ENCODE measurements around the gene COPS2.
A peak's percentile ranks its signal among the peaks of the same experiment; 100 is the strongest.
"Not testable (repeated sequence)": the region's sequence is repeated elsewhere in the genome, so short reads cannot be mapped to it uniquely, and the experiment has no call there.

COPS2 gene

GRCh38 chr15:49155110-49155833 lies at the start of gene COPS2:
COPS2 (minus strand) TSS chr15:49155599; CDS start chr15:49155578, 21 bp downstream.
- DNase-seq = peak; percentile 95 to 97

GRCh38 chr15:49200347-49200746 lies 44.9 kb upstream of the COPS2 start:
- no peak for DNase-seq

GRCh38 chr15:49199666-49200065 lies 44.3 kb upstream of the COPS2 start:
- DNase-seq = no peak

DNA sequence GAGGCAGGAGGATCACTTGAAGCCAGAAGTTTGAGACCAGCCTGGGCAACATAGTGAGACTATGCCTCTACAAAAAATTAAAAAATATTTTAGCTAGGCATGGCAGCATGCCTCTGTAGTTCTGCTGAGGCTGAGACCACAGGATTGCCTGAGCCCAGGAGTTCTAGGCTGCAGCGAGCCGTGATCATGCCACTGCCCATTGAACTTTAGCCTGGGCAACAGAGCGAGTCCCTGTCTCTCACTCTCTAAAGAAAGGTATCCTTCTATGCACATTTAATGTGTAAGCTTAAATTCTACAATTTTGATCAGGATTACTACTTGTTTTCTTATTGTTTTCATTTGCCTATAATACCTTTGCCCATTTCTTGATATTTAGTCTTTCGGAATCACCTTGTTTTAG lies 41.5 kb upstream of the COPS2 start:
- DNase-seq = no peak

GRCh38 chr15:49191892-49192291 lies 36.5 kb upstream of the COPS2 start:
- no peak for DNase-seq

DNA sequence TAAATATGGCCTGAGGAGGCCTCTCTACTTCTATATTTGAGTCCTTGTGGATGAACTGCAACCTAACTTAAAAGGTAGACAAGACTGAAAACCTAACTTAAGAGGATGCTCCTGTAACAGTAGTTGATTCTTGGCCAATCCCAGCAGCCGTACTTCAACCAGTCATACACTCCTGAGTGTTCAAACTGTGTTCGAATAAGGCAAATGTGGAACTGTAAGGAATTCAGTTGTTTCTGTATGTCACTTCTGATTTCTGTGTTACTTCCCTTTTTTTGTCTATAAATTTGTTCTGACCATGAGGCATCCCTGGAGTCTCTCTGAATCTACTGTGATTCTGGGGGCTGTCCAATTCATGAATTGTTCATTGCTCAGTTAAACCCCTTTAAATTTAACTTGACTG lies 35.2 kb upstream of the COPS2 start:
- DNase-seq = no peak

GRCh38 chr15:49189631-49190030 lies 34.2 kb upstream of the COPS2 start:
- DNase-seq = no peak

GRCh38 chr15:49188933-49189332 lies 33.5 kb upstream of the COPS2 start:
- no peak for DNase-seq

GRCh38 chr15:49187549-49188245 lies 32.3 kb upstream of the COPS2 start:
- DNase-seq = no peak

- no peak for DNase-seq
Measured at GRCh38 chr15:49185473-49185872, 30.1 kb upstream of the COPS2 start.

- not testable (repeated sequence) for DNase-seq
Measured at GRCh38 chr15:49183741-49184140, 28.3 kb upstream of the COPS2 start.

DNA sequence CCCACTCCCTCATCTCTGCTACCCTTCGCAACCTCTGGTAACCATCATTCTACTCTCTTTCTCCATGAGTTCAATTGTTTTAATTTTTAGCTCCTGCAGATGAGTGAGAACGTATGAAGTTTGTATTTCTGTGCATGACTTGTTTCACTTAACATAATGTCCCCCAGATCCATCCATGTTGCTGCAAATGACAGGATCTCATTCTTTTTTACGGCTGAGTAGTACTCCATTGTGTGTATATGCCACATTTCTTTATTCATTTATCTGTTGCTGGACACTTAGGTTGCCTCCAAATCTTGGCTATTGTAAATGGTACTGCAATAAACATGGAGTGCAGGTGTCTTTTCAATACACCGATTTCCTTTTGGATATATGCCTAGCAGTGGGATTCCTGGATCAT lies 26.7 kb upstream of the COPS2 start:
- no peak for DNase-seq

DNA sequence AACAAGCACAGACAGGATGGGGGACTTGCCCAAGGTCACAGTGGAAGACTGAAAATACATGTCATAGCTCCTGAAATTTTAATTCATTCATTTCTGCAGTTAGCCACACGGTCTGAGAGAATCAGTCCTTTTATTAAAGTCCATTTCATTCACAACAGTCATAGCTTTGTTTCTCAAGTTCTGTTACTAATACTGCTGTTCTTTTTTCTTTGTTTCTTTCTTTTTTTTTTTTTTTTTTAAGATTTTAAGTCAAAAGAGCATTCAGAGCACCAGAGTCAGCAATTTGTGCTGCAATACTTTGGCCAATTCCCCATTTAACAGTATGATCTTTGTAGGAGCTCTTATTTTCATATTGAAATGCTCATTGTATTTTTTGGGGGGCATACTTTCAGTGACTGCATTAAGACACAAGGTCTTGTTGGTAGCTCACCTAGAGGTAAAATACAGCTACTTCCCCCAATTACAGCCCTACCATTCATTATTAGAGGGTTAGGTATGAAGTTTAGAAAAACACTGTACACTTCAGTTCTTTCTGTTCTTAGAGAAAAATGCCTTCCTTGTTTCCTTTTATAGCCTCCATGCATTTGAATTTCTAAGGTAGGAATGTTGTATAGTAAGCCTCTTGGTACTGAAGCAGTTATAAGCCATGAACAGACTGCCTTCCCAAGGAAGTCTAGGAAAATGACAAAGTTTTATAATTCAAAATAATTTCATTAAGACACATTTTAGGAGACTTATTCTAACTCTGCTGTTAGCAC lies 24.2 kb upstream of the COPS2 start:
- DNase-seq = no peak

- no peak for DNase-seq
Measured at GRCh38 chr15:49178497-49178896, 23.1 kb upstream of the COPS2 start.

DNA sequence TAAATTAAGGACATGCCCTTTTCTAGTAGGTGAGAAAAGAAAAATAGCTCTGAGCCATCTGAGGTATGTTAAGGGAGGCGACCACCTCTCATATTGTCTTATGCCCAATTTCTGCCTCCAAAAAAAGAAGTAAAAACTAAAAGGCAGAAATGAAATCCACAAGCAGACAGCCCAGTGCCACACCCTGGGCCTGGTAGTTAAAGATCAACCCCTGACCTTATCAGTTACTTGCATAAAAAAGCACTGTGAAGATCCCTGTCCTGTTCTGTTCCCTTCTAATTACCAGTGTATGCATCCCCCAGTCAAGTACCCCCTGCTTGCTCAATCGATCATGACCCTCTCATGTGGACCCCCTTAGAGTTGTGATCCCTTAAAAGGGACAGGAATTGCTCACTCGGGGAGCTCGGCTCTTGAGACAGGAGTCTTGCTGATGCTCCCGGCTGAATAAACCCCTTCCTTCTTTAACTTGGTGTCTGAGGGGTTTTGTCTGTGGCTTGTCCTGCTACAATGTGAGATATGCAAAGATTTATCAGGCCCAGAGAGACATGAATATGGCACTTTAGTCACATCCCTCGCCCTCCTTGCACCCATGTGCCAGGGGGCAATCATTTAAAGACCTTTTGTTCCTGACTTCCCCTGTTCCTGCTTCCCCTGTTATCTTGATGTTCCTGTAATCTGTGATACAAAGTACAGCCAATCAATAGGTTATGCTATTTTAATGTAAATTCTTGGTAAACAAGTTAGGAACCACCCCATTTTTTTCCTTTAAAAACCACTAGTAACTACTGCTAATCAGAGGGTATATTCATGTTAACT lies 20.4 kb upstream of the COPS2 start:
- DNase-seq = not testable (repeated sequence)

- DNase-seq = no peak
Measured at GRCh38 chr15:49174902-49175301, 19.5 kb upstream of the COPS2 start.

GRCh38 chr15:49171790-49172189 lies 16.4 kb upstream of the COPS2 start:
- DNase-seq = no peak

- DNase-seq = peak; percentile 72 to 88
Measured at GRCh38 chr15:49169880-49170597, 14.6 kb upstream of the COPS2 start, which contains the start of gene GALK2. GALK2 (plus strand) TSS chr15:49170247; CDS start chr15:49170323, 76 bp downstream.

GRCh38 chr15:49168016-49168415 lies 12.6 kb upstream of the COPS2 start:
- no peak for DNase-seq

DNA sequence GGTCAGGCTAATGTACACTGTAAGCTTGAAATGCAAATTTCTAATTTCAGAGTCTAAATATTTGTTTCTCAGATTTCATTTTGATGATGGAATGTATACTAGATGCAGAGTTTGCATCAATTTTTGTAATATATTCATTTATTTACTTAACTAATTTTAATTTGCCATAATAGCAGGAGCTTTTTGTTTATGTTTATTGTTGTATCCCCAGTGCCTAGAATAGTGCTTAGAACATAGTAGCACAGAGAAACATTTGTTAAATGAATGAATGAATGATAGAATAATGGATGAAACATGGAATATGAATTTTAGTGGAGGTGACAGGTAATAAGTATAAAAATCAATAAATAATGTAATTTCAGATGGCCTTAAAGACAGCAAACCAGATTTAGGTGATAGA lies 9.5 kb upstream of the COPS2 start:
- no peak for DNase-seq

- no peak for DNase-seq
Measured at GRCh38 chr15:49163678-49164077, 8.3 kb upstream of the COPS2 start.

All from CD4-positive, alpha-beta T cell treated with Interferon alpha-2 for 1 hour (primary cell).